NOMO-1 treated with dmso at 0.1 percent for 144 hours (cell line): ENCODE data around the gene MIB2.
"Not testable (repeated sequence)": the region's sequence is repeated elsewhere in the genome, so short reads cannot be mapped to it uniquely, and the experiment has no call there.

Source experiments
- DNase-seq: peaks from one replicate; lab custom pipeline; 2025; ENCODE audit not compliant: unreplicated experiment; lab: John Stamatoyannopoulos, UW

Gene MIB2

GRCh38 chr1:1626207-1627141 lies 11.2 kb downstream of the MIB2 start:
- no peak for DNase-seq

GRCh38 chr1:1627261-1627828 lies 12.0 kb downstream of the MIB2 start:
- DNase-seq: no peak

GRCh38 chr1:1627829-1628753 lies 12.8 kb downstream of the MIB2 start:
- no peak for DNase-seq

GRCh38 chr1:1628754-1629429 lies 13.6 kb downstream of the MIB2 start:
- DNase-seq: no peak

GRCh38 chr1:1629430-1630190 lies 14.3 kb downstream of the MIB2 start:
- no peak for DNase-seq

- no peak for DNase-seq
These were observed 15.1 kb downstream of the MIB2 start for GRCh38 chr1:1630191-1630964.

GRCh38 chr1:1630965-1631781 lies 15.9 kb downstream of the MIB2 start:
- DNase-seq: no peak

GRCh38 chr1:1631782-1632420 lies 16.6 kb downstream of the MIB2 start, which contains the start of gene MMP23B:
TSS of gene MMP23B (plus strand) at chr1:1632173. CDS start at chr1:1632219, 46 bp downstream.
- DNase-seq: no peak

- not testable (repeated sequence) for DNase-seq
These were observed 18.1 kb downstream of the MIB2 start for GRCh38 chr1:1633409-1633808.

- DNase-seq: not testable (repeated sequence)
These were observed 19.3 kb downstream of the MIB2 start for GRCh38 chr1:1634613-1635012.

- DNase-seq: not testable (repeated sequence)
These were observed 21.6 kb downstream of the MIB2 start for GRCh38 chr1:1636621-1637478.

- not testable (repeated sequence) for DNase-seq
These were observed 22.2 kb downstream of the MIB2 start for GRCh38 chr1:1637479-1637875.

GRCh38 chr1:1638528-1638927 lies 23.2 kb downstream of the MIB2 start:
- not testable (repeated sequence) for DNase-seq

GRCh38 chr1:1639368-1639767 lies 24.1 kb downstream of the MIB2 start:
- DNase-seq: not testable (repeated sequence)

GRCh38 chr1:1640081-1640480 lies 24.8 kb downstream of the MIB2 start:
- DNase-seq: not testable (repeated sequence)

GRCh38 chr1:1640711-1641461 lies 25.6 kb downstream of the MIB2 start:
- not testable (repeated sequence) for DNase-seq
